Activated CD4-positive, alpha-beta T cell treated with anti-CD3 and anti-CD28 coated beads for 4 hours (primary cell): ENCODE results near the gene ARHGEF11.

ENCODE experiments used
- DNase-seq, 2 donors: peaks; one replicate each; pipeline ENCODE4 v3.0.0-alpha.2; 2020

Gene ARHGEF11

DNA sequence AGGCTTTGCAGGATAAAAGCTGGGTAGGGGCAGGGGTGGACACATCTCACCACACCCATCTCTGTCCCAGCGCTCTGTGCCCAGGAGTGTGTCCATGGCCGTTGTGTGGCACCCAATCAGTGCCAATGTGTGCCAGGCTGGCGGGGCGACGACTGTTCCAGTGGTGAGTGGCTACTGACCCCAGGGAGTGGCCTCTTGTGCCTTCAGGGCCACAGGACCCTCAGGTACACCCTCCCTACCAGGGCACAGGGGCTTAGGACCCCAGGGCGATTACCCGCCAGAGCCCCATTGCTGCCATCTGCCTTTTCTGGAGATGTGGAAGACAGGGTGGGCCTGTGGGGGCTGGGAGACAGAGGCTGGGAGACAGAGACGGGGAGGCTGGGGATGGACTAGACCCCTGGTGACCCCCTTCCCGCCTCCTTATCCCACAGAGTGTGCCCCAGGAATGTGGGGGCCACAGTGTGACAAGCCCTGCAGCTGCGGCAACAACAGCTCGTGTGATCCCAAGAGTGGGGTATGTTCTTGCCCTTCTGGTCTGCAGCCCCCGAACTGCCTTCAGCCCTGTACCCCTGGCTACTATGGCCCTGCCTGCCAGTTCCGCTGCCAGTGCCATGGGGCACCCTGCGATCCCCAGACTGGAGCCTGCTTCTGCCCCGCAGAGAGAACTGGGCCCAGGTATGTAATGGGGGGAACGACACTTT lies 139.2 kb downstream of the ARHGEF11 start:
- DNase-seq = no peak

- DNase-seq = no peak
These were observed 139.9 kb downstream of the ARHGEF11 start for GRCh38 chr1:156905651-156906050.

DNA sequence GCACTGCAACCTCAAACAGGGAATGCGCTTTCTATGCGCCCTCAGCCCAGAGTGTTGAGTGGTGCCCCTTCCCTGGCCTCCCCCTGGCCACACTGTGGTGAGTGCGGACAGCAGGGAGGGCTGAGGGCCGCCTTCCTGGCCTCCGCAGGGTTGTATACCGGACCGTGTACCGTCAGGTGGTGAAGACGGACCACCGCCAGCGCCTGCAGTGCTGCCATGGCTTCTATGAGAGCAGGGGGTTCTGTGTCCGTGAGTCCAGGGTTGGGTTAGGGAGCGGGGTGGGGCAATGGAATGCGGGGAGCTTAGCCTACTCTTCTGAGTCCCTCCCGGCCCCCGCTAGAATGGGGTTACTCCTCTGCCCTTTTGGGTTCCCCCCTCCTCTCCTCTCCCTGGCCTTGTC lies 140.4 kb downstream of the ARHGEF11 start:
- no peak for DNase-seq

GRCh38 chr1:156904187-156904959 lies 141.2 kb downstream of the ARHGEF11 start:
- no peak for DNase-seq

DNA sequence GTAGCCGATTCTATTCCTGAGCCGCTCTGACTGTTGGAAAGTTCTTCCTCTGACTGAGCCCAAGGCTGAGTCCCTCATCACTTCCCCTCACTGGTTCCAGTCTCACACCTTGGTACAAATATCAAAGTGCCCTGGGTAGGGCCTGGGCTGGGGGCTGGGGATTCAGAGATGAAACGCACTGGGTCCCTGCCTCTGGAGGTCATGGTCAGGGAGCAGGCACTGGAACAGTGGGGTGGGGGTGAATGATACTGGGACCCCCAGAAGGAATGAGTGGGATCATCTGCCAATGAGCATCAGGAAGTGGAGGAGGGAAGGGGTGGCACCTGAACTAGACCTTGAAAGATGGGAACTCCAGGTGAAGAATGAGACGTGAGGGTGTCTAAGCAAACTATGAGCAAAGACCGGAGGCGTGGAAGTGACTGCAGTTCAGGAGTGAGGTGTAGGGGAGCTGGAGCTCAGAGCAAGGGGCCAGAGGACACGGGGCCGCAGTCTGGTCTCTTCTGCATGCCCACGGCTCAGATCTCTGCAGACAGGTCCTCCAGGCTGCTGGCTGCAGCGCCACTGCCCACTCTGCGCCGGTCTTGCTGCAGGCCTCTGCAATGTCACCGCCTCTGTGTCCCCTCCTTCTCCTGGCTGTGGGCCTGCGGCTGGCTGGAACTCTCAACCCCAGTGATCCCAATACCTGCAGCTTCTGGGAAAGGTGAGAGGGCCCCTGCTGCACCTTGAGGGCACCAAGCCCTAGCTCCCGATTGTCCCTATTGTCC lies 142.0 kb downstream of the ARHGEF11 start:
- DNase-seq = no peak

DNA sequence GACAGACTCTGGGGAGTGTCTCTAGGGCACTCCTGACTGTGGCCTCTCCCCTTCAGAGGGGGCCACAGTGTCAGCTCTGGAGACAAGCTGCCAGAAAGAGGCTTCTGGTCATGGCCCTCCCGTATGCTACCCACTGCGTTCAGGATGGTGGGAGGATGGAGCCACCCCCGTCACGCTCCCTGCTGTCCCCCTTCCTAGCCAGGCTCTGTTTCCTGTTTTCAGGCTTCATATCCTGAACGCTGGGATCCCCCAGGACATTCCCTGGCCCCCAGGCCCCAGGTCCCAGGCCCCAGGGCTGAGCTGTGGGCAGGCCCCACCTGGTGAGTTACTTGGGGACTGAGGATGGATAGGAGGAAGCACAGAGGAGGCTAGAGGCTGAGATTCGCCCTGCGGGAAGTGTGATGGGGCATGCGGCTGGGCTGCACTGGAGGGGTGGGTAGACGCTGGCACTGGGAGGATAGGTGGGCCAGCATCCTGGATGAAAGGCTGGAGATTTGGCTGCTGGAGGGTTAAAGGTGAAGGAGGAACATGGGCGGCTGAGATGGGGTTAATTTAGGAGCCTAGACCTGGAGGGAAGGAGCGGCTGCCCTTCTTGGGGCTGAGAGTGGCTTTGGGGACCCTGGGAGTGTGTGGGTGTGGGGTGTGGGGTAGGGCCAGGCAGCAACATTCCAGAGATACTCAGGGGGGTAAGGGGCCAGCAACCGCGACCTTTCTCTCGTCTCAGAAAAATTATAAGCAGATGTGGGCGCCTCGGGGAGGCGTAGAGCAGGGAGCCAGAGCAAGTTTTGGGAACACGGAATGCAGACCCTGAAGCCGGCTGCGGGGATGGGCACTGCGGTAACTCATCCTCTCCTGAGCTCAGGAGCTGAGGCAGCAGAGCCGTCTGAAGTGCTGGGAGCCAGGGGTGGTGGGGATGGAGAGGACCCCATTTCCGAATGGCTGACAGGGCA lies 143.3 kb downstream of the ARHGEF11 start:
- DNase-seq = no peak

- no peak for DNase-seq
These were observed 144.0 kb downstream of the ARHGEF11 start for GRCh38 chr1:156901590-156901900.

- DNase-seq = no peak
These were observed 144.5 kb downstream of the ARHGEF11 start for GRCh38 chr1:156900896-156901589.

GRCh38 chr1:156899956-156900718 lies 145.4 kb downstream of the ARHGEF11 start:
- DNase-seq = no peak

DNA sequence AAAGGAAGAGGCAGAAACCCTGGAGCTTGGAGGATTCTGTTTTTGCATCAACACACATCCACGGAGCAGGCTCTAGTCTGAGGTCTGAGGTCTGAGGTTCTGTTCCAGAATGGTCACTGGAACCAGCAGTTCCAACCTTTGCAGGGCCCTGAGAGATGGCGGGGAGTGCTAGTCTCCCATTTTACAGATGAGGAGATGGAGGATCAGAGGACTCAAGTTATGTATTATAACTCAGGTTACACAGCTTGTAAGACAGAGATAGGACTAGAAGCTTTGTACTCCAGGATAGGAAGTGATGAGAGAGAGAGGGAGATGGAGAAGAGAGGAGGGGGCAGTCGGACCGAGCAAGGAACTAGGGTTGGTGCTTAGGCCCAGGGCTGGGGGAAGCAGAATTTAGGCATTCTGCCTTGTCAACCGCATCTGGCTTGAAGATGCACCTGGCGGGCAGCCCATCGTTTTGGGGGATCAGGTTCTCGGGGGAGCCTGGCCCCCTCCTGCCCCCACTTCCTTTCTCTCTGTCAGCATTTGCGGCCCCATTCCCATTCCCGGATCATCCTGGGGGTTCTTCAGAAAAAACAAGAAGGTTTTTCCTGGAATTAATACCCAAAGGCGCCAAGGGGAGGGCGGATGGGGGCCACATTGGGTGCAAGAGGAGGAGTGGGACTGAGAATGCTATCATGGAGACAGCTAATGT lies 146.4 kb downstream of the ARHGEF11 start:
- DNase-seq = no peak

- DNase-seq = no peak
These were observed 147.4 kb downstream of the ARHGEF11 start for GRCh38 chr1:156898161-156898566.

- DNase-seq = no peak
These were observed 148.3 kb downstream of the ARHGEF11 start for GRCh38 chr1:156897078-156897825.

- DNase-seq = no peak
These were observed 149.0 kb downstream of the ARHGEF11 start for GRCh38 chr1:156896490-156897033.

- no peak for DNase-seq
These were observed 149.6 kb downstream of the ARHGEF11 start for GRCh38 chr1:156895927-156896326.

DNA sequence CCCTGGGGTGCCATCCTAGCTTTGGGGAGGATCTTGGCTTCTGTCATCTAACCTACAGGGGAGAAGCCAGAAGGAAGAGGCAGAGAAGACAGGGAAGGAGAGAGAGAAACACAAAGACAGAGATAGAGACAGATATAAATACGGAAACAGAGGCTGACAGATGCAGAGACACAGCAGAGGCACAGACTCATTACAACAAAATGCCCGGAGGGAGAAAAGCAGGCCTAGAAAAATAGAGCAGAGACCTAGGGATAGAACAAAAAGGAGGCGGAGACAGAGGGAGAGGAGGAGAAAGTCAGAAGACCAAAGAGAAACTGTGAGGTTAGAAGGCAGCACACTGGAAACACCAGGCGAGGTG lies 150.1 kb downstream of the ARHGEF11 start:
- DNase-seq = no peak

DNA sequence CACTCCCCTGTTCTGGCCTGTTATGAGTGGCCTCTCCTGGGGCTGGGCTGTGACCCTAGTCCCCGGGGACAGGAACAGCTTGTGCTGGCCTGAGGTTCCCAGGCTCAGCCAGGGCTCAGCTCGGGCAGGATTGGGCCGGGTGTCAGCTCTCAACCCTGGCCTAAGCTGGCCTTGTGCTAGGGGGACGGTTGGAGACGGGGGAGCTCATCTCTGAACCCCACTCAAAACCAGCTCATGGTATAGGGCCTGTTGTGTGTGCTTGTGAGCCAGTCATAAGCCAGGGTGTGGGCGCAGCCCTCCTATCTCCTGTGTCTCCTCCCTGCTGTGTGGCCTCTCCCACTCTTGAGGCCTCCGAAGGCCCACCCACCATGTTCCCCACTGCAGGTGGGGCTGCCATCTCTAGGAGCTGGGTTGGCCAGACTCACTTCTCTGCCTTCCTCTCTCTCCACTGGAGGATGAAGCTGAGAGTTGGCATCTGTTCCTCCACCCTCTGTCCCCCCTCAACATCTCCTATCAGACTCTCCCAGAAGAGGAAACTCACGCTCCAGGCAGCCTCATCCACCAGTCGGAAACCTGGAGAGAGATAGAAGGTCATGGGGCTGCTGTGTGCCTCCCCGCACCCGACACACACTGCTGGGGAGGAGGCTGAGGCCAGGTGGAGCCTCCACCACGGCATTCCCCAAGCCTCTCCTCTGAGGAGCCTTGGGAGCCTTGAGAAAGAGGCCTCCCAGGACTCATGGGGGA lies 150.7 kb downstream of the ARHGEF11 start:
- DNase-seq = no peak

- DNase-seq = no peak
These were observed 151.5 kb downstream of the ARHGEF11 start for GRCh38 chr1:156894001-156894400.

GRCh38 chr1:156893048-156893953 lies 152.2 kb downstream of the ARHGEF11 start, which contains the start of gene PEAR1:
Gene PEAR1, plus strand, starts transcription at chr1:156893718. Its CDS starts 10,209 bp downstream, at chr1:156903927.
- no peak for DNase-seq
